HG03039 (cell line): ENCODE results near the gene SLC15A3.
A peak's percentile ranks its signal among the peaks of the same experiment; 100 is the strongest.

Source experiments
- ATAC-seq: cut with Tn5 transposase; IDR thresholded peaks from one replicate; pipeline ENCODE4 v1.9.1; 2021; ENCODE audit warnings: mild to moderate bottlenecking, moderate library complexity; ENCODE audit not compliant: unreplicated experiment

Gene SLC15A3

DNA sequence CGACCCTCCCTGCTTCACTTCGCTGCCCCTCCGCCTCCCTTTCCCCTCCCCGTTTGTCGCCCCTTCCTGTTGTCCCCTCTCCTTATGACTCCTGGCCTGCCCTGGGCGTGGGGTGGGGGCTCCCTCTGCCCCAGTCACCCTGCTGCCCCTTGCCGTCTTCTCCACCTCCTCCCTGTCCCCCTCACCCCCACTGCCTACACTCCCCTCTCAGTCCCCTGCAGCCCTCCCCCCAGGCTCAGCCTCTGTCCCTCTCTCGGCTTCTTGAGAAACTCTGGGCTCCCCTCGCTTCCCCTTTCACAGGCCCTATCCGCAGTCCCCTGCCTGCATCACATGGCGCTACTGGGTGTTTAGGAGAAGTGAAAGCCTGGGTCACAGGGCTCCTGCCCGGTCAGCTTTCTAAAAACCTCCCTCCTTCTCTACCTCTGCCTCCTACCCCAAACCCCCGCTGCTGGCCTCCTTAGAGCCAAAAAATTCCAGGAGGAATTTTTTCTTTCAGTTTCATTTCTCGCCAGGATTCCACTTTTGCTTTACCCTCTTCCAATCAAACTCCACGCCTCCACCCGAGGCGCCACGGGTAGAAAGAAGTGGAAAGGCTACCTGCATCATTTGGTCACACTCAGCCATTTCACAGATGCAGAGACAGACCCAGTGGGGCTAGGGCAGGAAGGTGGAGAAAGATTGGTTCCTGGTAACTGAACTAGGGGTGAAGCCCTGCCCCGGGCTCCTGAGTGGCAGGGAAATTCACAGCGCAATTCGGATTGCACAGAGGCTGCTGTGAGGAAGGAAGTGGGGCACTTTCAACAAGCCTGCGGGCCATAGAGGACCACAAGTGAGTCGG, at the start of gene SLC15A3:
Gene SLC15A3, minus strand, starts transcription at position 273 of the 838 bp plus-strand sequence. CDS start 625 bp downstream, outside the sequence.
- peak; percentile 65 for ATAC-seq

GRCh38 chr11:61000426-61000825, 48.5 kb upstream of the SLC15A3 start:
- ATAC-seq = no peak

DNA sequence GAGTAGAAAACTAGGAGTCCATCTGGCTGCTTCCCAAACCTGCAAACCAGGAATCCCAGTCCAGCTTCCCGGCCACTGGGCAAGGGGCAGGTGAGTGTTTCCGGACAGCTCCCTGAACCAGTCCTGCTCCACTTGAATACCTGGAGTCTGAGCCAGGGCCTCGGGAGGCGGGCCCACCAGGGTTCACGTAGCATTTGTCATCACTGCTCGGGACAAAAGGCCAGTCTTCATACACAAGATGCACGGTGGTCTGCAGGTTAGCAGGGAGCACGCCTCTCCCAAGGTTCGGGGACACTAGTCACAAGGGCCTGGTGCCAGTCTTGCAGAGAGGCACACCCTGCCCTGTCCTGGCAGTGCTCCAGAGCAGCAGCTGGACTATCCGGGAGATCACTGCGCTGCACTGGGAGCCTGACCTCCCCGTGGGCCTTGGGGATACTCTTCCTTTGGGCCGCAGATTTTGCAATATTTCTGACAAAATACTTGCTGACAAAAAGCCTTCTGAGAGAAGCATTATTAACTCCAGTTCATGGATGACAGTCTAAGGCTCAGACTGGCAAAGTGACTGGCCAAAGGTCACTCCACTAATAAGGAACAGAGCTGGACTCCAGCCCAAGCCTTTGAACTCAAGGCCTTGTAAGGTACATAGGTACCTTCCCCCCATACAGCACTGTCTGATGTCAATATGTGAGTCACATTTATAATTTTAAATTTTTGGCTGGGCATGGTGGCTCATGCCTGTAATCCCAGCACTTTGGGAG, 44.6 kb upstream of the SLC15A3 start:
- ATAC-seq = no peak

- no peak for ATAC-seq
These were observed 43.8 kb upstream of the SLC15A3 start for GRCh38 chr11:60995798-60996197.

GRCh38 chr11:60994541-60995080, 42.6 kb upstream of the SLC15A3 start:
- ATAC-seq = no peak

GRCh38 chr11:60993615-60994014, 41.6 kb upstream of the SLC15A3 start:
- no peak for ATAC-seq

DNA sequence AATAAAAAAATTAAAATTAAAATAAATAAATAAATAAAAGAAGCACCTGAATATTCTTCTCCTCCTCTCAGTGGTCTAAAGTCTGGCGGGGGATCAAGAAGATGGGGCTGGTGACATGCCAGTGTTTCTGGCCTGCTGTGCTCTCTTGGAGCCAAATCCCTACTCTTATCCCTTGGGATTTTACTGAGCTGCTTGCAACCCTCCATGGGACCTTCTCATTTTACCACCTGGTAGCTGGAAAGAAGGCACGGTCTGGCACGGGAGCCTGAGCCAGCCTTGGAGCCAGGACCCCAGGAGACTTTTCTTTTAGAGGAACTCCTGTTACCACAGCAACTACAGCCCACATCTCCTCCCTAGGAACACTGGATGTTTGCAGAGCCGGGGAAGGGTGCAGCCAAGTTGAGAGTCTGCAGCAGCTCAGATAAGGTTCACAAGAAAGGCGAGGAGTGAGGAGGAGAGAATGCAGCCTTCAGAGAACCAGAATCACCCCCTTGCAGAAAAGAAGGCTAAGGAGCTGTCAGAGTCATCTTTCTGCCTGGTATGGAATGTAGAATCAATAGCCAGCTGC, 41.0 kb upstream of the SLC15A3 start:
- ATAC-seq = no peak

DNA sequence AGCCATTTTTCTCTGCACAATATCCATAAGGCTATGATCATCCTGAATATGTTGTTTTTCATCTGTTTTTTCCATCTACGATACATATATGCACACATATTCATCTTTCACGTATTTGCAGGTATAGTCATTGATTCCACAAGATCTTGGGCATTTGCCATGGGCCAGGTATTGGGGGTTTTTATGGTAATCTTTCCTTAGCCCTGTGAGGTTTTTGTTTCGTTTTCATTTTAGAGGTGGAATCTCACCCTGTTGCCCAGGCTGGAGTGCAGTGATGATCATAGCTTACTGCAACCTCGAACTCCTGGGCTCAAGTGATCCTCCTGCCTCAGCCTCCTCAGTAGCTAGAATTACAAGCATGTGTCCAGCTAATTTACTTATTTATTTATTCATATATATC, 39.5 kb upstream of the SLC15A3 start:
- no peak for ATAC-seq

GRCh38 chr11:60989093-60989650, 37.2 kb upstream of the SLC15A3 start:
- no peak for ATAC-seq

DNA sequence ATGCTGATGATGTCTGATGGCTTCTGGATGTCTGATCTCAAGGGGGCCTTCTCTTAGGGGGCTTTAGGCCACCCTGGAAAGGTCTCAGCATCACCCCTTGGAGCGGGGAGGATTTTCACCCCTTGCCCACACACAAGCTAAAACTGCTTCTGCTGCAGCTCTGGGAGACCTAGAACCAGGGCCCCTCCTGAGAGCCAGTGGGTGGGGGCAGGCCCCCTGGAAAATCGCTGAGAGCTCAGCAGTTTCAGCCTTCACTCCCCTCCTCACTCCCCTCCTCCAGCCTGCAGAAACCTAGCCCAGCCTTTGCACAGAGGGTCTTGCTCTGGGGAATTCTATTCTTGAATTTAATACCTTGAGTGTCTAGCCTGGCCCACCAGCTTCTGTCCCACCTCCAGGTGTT, 36.7 kb upstream of the SLC15A3 start:
- ATAC-seq = no peak

DNA sequence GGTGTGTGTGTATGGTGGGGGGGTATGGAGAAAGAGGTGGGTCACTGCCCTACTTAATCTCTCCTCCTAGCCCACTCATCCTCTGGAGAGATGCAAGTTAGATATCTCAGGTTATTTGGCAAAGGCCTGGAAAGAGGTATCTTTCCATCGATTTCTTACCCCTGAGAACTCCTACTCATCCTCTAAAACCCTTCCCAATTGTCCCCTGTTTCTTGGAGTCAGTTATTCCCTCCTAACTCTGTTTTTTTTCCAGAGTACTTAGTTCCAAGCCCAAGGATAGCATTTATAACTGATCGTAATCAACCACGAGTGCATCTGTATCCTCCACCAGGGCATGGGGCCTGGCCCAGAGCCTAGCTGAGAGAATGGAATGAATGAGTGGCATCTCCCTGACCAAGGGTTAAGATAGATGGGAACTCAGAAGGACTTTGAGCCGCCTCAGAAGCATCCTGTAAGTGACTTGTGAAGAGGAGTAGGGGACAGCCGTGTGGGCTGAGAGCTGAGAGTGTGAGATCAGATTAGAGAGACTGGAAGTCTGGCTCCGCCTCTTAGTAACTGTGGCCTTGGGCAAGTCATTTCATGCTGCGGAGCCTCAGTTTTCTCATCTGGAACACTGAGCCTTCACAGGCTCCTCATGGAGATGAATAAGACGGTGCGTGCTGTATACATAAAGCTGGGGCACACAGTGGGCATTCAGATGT, 35.8 kb upstream of the SLC15A3 start:
- ATAC-seq = no peak

GRCh38 chr11:60985991-60986915, 34.3 kb upstream of the SLC15A3 start:
- ATAC-seq = no peak

GRCh38 chr11:60985501-60985900, 33.5 kb upstream of the SLC15A3 start:
- no peak for ATAC-seq

- ATAC-seq = no peak
These were observed 32.7 kb upstream of the SLC15A3 start for GRCh38 chr11:60984636-60985035.

DNA sequence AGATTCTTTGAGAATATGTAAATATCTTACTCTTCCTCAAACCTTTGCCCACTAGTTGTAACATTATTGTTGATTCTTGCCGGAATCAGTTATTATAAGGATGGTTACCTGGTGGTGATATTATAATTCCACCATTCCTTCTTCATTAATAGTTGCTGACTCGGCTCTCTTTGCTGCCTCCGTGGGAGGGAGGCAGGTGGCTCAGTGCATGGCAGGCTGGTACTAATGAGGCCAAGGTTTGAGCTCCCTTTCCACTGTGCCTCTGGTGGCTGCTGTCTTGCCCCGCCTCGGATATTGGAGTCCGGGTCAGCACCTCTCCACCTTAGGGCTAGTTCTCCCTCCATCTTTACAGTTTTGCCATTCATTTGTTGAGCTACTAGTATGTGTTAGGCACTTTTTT, 32.2 kb upstream of the SLC15A3 start:
- no peak for ATAC-seq

DNA sequence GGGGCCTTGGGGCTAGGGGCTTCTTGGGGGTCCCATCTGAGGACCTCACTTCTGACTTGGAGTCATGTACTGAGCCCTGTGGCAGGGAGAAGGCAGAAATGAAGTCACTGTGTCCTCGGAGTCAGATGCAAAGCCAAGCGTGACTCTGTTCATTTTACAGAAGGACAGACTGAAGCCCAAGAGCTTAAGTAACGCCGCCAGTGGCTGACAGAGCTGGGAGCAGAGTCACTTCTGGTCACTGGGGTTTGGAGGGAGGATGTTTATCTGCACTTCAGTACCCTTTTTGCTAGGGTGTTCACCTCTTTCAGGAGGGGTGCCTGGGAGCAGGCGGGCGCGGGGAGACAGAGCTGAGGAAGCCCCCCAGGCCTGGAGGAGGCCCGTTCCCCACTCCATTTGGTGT, 30.2 kb upstream of the SLC15A3 start:
- no peak for ATAC-seq

DNA sequence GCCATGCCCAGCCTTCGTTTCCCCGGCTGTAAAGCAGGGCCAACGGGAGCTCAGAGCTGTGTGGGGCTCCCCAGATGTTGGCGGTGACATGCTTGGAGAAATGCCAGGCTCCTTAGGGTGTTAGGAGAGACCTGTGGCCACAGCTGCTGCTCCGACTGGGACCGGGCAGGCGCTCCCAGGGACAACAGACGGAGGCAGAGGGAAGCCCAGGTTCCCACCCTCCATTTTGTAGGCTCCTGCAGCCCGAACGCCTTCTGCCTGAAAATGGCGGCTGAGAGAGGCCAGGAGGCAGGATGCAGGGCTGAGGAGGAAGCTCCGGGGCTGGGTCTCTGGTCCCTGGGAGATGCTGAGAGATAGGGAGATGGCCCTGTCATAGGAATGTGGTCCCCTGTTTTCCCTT, 29.5 kb upstream of the SLC15A3 start:
- no peak for ATAC-seq

DNA sequence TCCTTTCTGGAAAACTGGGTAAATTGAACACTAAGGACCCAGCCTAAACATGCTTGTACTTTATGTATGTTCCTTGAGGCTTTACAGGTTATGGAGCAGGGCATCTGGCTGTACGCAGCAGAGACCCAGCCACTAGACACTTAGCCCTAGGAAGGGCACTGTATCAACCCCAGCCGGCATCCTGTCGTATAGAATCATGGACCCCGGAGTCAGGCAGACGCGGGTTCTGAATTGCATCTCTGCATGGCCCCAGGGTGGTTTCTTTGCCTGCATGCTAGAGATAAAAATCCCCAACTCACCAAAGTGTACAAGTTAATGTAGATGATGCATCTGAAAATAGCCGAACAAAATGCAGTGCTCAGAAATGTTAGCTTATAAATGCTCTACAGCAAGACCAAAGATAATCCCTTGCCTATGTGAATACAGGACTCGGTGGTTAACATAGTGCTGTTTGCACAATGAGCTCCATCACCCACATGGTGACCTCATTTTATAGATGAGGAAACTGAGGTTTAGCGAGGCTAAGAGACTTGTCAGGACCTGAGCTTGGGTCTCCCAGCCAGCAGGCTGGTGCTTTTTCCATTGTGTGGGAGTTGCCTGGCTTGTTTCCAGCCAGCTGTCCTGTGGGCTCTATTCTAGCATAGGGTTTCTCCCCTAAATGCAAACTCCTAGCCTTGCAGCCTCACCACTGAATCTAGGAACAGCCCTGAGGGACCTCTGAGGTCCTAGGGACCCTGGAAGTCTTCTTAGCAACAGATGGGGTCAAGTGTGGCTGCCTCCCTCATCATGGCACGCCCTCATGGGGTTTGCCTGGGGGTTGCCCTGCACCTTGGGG, 26.8 kb upstream of the SLC15A3 start:
- no peak for ATAC-seq

DNA sequence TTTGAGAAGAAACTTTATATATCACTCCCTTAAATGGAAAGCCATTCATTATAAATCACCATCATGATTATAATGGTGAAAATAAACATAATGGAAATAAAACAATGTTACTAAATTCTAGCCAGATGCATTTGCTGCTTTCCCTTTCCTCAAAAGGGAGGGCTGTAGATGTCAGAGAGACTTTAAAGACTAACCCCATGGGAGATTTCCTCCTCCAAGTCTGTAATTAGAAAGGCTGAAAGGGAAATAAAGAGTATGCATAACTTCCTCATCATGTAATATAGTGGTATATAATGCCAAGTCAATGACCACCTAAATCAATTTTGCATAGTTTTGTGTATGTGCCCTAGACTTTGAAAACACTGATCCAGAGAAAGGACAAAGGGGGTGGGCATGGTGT, 25.9 kb upstream of the SLC15A3 start:
- ATAC-seq = no peak
